GM21619 (cell line): ENCODE data around the gene MRGPRX2.

Source experiments
- ATAC-seq: cut with Tn5 transposase; IDR thresholded peaks from one replicate; pipeline ENCODE4 v1.9.1; 2021; ENCODE audit not compliant: unreplicated experiment

The MRGPRX2 gene

GRCh38 chr11:19076744-19077589, 16.4 kb upstream of the MRGPRX2 start:
- ATAC-seq: peak; percentile 69

- no peak for ATAC-seq
Measured at GRCh38 chr11:19075636-19076035, 15.1 kb upstream of the MRGPRX2 start.

- no peak for ATAC-seq
Measured at GRCh38 chr11:19073454-19074415, 13.2 kb upstream of the MRGPRX2 start.

DNA sequence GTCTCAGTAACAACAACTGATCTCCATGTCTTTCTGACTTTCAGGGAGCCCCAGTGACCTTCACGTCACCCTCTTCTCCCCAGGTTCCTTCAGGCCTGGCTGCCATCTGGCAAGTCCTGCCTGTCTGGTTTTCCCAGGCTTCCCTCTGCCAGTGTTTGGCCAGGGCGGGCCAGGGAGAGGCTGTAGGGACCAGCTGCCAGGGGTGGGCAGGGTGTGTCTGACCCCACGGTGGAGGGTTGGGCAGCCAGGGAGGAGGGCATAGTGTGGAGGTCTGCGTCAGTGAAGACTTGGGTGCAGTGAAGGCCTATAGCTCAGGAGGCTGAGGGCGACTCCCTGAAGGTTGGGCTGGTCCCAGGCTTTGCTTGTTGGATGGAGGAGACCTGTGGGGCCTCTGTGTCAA, 11.9 kb upstream of the MRGPRX2 start:
- ATAC-seq: no peak

- ATAC-seq: peak; percentile 98
Measured at GRCh38 chr11:19071255-19071654, 10.7 kb upstream of the MRGPRX2 start.

DNA sequence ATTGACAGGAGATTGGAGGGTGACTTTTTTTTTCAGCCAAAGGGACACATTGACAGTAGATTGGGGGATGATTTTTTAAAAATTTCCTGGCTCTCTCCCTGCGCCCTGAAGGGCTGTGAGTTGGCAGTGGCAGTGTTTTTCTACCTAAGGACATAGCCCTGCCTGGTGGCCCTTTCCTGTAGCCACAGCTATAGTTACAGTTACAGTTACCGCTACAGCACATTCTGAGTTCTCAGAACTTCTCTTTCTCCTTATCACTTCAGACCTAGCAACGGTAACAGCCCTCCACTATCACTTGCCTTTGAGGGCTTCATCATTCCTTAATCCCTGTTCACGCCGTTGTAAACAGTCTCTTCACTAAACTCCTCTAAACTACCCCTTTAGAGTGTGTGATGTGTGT, 684 bp downstream of the MRGPRX2 start:
- no peak for ATAC-seq

DNA sequence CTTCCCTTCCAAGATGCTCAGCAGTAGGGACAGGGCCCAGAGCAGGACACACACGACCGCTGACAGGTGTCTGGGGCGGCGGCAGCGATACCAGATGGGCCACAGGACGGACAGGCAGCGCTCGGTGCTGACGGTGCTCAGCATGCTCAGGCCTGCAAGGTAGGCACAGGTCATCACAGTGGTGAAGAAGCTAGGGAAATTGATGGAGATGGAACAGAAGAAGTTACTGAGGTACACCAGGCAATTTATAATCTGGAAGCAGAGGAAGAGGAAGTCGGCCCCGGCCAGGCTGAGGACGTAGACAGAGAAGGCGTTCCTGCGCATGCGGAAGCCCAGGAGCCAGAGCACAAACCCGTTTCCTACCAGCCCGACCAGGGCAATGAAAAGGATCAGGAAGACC, 4.6 kb downstream of the MRGPRX2 start:
- no peak for ATAC-seq

DNA sequence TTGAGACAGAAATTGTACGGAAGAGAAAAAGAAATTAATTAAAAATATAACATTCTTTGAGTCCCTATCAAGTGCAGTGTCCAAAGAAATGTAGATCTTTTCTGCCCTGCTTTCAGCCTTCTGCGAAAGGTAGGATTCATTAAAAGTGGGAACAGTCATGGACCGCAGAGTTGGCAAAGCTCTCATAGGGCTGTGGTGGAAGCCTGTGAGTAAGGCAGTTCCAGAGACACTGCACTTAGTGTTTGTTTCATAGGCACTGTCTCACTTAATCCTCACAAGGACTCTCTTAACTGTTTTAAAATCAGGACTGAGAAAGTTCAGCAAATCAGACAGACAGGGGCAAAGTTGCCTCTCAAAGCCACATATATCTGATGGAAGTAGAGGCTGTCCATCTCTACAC, 5.5 kb downstream of the MRGPRX2 start:
- ATAC-seq: no peak

DNA sequence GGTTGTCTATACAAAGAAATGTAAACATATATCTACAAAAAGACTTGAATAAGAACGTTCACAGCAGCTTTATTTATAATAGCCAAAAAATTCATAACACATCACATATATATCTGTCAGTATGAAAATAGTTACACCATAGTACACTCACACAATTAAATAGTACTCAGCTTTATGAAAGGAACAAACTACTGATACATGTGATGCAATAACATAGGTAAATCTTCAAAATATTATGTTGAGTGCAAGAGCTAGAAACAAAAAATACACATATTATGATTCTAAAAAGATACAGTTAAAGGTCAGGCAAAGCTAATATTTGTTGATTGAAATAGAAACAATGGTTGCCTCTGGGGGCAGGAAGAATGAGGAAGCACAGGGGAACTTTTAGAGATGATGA, 6.6 kb downstream of the MRGPRX2 start:
- ATAC-seq: no peak

- ATAC-seq: no peak
Measured at GRCh38 chr11:19050281-19050680, 10.2 kb downstream of the MRGPRX2 start.

- ATAC-seq: no peak
Measured at GRCh38 chr11:19049351-19049750, 11.2 kb downstream of the MRGPRX2 start.

DNA sequence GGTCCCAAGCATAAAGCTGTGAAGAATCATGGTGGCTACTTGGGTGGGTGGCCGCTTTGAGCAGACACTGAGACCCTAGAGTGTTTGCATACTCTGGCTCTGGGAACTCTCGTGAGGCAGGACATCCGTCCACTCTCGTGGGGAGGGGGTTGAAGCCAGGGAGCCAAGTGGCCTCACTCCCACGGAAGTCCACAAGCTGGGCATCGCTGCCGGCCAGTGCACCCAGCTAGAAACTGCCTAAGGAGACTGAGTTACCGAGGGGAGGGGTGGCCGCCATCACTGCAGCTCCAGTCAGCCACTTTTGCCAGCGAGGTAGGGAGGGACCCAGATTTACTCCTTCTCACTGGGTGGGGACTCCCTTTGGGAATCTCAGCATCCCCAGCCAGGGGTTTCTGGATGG, 20.5 kb downstream of the MRGPRX2 start:
- ATAC-seq: no peak

- ATAC-seq: no peak
Measured at GRCh38 chr11:19039409-19039808, 21.1 kb downstream of the MRGPRX2 start.

GRCh38 chr11:19032990-19033389, 27.5 kb downstream of the MRGPRX2 start:
- ATAC-seq: no peak

DNA sequence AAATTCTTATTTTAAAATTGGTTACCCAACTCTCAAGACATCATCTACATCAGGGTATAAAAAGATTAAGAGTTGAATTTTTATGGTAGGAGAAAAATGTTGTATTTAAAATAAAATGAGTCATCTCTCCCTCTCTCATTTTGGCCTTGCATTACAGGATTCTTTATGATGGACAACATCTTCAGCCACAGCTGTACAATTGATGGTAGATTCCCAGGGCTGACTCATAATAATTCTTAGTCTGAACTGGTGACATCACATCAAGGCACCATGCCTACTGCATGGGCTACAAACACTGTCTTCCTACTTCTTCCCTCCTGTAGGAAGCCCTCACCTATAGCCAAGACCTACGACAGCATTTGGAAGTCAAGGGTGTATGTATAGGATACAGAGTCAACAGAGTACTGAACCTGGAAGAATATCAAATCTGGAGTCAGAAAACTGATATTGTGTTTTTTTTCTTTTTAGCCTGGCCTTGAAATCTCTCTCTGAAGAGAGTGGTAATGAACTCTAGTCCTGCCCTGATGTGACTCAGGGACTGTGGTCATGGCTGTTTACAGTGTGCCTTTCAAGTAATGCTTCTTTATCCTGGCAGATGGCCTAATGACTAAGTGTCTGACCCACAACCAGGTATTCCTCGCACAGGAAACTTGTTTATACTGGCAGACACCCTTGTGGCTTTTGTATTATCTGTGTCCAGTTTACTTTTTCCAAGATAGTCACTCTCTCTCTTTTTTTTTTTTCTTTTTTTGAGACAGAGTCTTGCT, 32.5 kb downstream of the MRGPRX2 start:
- no peak for ATAC-seq

GRCh38 chr11:19026862-19027261, 33.7 kb downstream of the MRGPRX2 start:
- ATAC-seq: no peak

DNA sequence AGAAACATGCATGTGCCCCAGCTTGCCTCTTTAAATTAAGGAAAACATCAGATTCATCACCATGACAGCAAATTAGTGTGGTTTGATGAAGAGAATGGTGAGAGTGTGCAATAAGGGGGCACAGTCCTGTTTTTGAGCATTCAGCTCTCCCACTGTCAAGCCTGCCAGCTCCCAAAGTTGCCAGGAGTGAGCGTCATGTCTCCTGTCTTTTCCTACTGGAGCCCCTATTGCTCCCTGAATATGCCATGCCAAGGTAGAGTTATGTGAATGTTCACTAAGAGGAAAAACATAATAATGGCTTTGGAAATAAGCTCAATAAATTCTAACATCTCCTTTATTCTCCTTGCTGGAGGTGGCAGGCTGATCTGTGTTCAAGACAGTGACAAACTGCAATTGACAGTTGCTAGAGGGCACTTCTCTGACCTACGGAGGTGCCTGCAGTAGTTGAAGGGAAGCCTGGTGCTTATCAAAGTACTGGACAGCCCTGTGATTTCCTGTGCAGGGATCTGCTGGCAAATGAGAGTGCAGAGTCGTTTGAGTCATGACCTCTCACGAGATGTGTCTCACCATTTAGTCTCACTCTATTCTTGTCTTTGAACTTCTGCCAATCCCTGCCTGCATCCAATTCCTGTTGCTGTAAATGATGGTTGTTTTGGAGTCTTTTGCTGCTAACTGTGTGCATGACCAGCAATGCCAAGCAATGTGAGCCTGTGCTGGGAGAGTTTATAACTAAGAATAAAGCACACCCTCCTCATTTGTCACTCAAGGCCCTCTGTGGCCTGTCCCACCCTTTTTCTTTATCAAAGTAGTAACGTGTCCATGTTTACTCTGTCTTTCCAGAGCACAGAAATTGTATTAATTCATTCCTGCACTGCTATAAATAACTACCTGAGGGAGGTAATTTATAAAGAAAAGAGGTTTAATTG, 34.8 kb downstream of the MRGPRX2 start:
- no peak for ATAC-seq

DNA sequence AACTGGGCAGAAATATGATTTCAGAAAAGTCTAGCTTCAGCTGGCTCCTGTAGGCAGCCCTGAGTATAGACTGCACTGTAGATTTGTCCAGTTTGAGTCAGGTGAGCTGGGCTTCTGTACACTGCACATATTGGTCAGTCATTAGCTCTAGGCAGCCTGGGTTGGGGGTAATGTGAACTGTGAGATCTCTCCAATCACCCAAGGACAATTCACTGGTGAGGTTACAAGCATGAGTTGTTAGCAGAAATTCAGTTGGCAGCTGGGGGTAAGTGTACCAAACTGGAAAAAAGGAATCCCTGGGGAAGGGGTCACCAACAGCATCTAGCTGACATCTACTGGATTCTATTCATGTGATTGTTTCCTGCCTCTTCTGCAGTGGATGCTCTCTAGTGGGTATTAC, 39.7 kb downstream of the MRGPRX2 start:
- no peak for ATAC-seq

DNA sequence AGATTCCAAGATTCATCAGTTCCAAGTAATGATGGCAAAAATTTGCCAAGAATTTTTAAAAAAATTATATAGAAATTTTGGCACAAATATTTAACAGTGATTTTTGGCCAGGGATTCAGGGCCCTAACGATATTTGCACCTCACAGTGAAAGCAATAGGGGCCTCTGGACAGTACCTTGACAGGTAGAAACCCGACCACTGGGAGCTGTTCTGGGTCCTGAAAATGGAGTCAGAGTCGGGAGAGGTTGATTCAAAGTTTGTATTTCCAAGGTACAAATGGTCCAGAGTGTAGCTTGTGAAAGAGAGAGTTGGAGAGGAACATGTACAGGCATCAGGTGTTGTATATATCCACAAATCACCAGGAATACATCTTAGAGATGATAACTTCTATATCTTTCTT, 41.6 kb downstream of the MRGPRX2 start:
- no peak for ATAC-seq

GRCh38 chr11:19013181-19013857, 47.2 kb downstream of the MRGPRX2 start:
- ATAC-seq: no peak
